Subcutaneous adipose tissue (tissue), 4 donors: ENCODE measurements around the gene KCNV2. TPM values are rescaled to one million over a fixed set of nuclear protein-coding genes. Genes with fewer than 3 reads are reported as not detected.

ENCODE experiments used
- CTCF ChIP-seq: fragments of 450-650 bp; IDR thresholded peaks from one replicate; pipeline ENCODE4 v1.5.1; 2016; ENCODE audit warnings: low read depth, mild to moderate bottlenecking, control low read depth, antibody characterized with exemption, moderate library complexity
- total RNA-seq, 4 donors: library from RNA; depleted of rRNA; stranded (reverse); fragments of >200 nt; gene quantifications; one replicate each; pipeline ENCODE4 v1.1.0, GENCODE V29; 2016

The KCNV2 gene
- total RNA-seq, 4 donors from 2014 or later, result not detected

- no peak for TF ChIP-seq CTCF
Measured at GRCh38 chr9:2722715-2723114, 5.4 kb downstream of the KCNV2 start.

- TF ChIP-seq CTCF, result no peak
Measured at GRCh38 chr9:2723376-2724065, 6.2 kb downstream of the KCNV2 start.

GRCh38 chr9:2725126-2725525, 7.8 kb downstream of the KCNV2 start:
- TF ChIP-seq CTCF, result no peak

GRCh38 chr9:2725898-2726649, 8.8 kb downstream of the KCNV2 start:
- no peak for TF ChIP-seq CTCF

GRCh38 chr9:2726650-2727340, 9.5 kb downstream of the KCNV2 start:
- TF ChIP-seq CTCF, result no peak

GRCh38 chr9:2727374-2727773, 10.1 kb downstream of the KCNV2 start:
- TF ChIP-seq CTCF, result no peak
